Mesothelial cell of epicardium (in vitro differentiated cells): Measurements from ENCODE around the gene KRT1. TPM values are rescaled to one million over a fixed set of nuclear protein-coding genes. Genes with fewer than 3 reads are reported as not detected.
A peak's percentile ranks its signal among the peaks of the same experiment; 100 is the strongest.

Experiments
- DNase-seq, 2 experiments: peaks; one replicate each; pipeline ENCODE4 v3.0.0; 2021; ENCODE audit warnings: low spot score in 2 of 2; ENCODE audit not compliant: unreplicated experiment in 2 of 2
- H3K27ac Mint-ChIP-seq: 2 replicates; pipeline ENCODE4 v1.8.0; 2021; ENCODE audit warnings: mixed read lengths
- H3K27me3 Mint-ChIP-seq: 2 replicates; pipeline ENCODE4 v1.8.0; 2021; ENCODE audit warnings: low read depth, mixed read lengths
- H3K36me3 Mint-ChIP-seq: 2 replicates; pipeline ENCODE4 v1.8.0; 2021; ENCODE audit warnings: mixed read lengths
- H3K4me1 Mint-ChIP-seq: 2 replicates; pipeline ENCODE4 v1.8.0; 2021; ENCODE audit warnings: mixed read lengths
- H3K4me3 Mint-ChIP-seq: 2 replicates; pipeline ENCODE4 v1.8.0; 2021; ENCODE audit warnings: mild to moderate bottlenecking, moderate library complexity, mixed read lengths
- H3K9me3 Mint-ChIP-seq: 2 replicates; pipeline ENCODE4 v1.8.0; 2021; ENCODE audit warnings: mixed read lengths
- CTCF ChIP-seq: fragments of 200-600 bp; sonication (generic); IDR thresholded peaks from one replicate; pipeline ENCODE4 v1.5.0; 2021; ENCODE audit warnings: antibody characterized with exemption; ENCODE audit not compliant: unreplicated experiment
- total RNA-seq: library from RNA; stranded (reverse); gene quantifications from 3 replicates; pipeline ENCODE4 v1.2.1, GENCODE V29; 2021

KRT1 gene
- total RNA-seq, 1 donor from 2014 or later, result not detected

DNA sequence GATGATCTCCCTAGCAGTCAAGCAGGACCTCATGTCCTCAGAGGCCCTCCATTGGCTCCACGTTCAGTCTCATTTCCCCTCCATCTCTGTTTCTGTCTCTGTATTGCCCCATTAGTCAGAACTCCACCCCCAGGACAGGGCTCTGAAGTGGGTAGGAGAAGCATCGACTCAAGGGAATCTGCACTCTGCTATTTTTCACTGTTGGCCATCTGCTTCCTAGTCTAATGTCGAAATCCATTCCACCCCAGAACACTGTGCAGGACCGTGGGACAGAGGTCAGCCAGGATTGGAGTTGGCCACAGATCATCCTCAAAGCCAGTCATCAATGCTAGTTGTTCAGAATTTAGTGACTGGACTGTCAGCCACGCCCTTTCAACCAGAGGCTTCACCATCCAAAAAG is 13.1 kb upstream of the KRT1 start:
- Mint-ChIP-seq H3K4me3 (no peak overlapping the region), H3K27ac (no peak overlapping the region), H3K9me3 (no peaks in the 10 kb centered on the region), H3K4me1 (peaks cover 8% of the 10 kb centered on the region), H3K27me3 (peaks cover 94% of the 10 kb centered on the region), H3K36me3 (no peaks in the 10 kb centered on the region)
- no peak for DNase-seq
- no peak for TF ChIP-seq CTCF

GRCh38 chr12:52692254-52692653 is 12.0 kb upstream of the KRT1 start:
- no peaks in the 10 kb centered on the region for H3K36me3 Mint-ChIP-seq
- peaks cover 94% of the 10 kb centered on the region for H3K27me3 Mint-ChIP-seq
- no peak overlapping the region for H3K27ac Mint-ChIP-seq
- H3K4me1 Mint-ChIP-seq, result peaks cover 8% of the 10 kb centered on the region
- TF ChIP-seq CTCF, result no peak
- no peaks in the 10 kb centered on the region for H3K9me3 Mint-ChIP-seq
- no peak for DNase-seq
- no peak overlapping the region for H3K4me3 Mint-ChIP-seq

GRCh38 chr12:52691841-52692150 is 11.6 kb upstream of the KRT1 start:
- peaks cover 94% of the 10 kb centered on the region for H3K27me3 Mint-ChIP-seq

GRCh38 chr12:52691076-52691840 is 11.1 kb upstream of the KRT1 start:
- H3K36me3 Mint-ChIP-seq, result no peaks in the 10 kb centered on the region
- DNase-seq, result peak; percentile 36 to 51
- peaks cover 8% of the 10 kb centered on the region for H3K4me1 Mint-ChIP-seq
- no peaks in the 10 kb centered on the region for H3K9me3 Mint-ChIP-seq
- H3K27me3 Mint-ChIP-seq, result peaks cover 94% of the 10 kb centered on the region
- no peak for TF ChIP-seq CTCF
- H3K27ac Mint-ChIP-seq, result no peak overlapping the region
- peak overlapping the region; percentile 63 for H3K4me3 Mint-ChIP-seq

More at GRCh38 chr12:52691841-52692150, 11.6 kb upstream of the KRT1 start:
- Mint-ChIP-seq H3K9me3 (no peaks in the 10 kb centered on the region), H3K27ac (no peak overlapping the region), H3K36me3 (no peaks in the 10 kb centered on the region), H3K4me3 (peak overlapping the region; percentile 63), H3K4me1 (peaks cover 8% of the 10 kb centered on the region)
- no peak for TF ChIP-seq CTCF
- DNase-seq, result no peak

DNA sequence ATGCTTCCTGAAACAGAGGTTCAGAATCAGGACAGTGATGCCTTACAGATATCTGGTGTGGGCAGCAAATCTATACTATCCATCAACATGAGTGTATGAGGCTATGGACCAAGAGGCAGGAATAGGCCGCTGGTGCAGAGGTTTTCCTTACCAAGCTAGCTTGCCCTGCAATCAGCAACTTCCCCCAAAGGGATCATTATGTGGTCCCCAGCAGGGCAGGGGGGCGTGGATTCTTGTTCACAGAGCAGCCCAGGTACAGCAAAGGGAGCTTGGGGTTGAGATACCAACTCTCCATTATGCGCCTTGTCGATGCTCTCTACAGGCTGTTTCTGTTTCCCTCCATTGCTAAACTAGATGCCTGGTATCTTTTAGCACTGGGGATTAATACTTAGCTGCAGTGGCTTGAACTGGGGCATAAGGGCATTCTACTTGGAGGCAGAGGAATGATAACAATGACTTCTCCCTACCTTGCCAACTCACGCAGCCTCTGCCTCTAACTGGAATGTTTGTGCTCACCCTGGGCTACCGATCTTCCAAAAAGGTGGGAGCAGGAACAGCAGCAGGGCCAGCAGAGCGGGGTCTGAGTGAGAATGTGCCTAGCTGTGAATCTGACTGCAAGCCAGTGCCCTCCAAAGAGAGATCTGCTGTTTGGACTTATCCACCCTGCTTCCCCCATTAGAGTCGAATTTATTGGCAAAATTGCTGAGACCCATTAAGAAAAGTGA is 10.3 kb upstream of the KRT1 start:
- no peak for TF ChIP-seq CTCF
- DNase-seq, result no peak
- Mint-ChIP-seq H3K27me3 (peaks cover 94% of the 10 kb centered on the region), H3K9me3 (no peaks in the 10 kb centered on the region), H3K4me1 (peaks cover 8% of the 10 kb centered on the region), H3K27ac (no peak overlapping the region), H3K4me3 (peak overlapping the region; percentile 63), H3K36me3 (no peaks in the 10 kb centered on the region)
